GM12878 (cell line): ENCODE measurements around the gene NRP1. TPM values are rescaled to one million over a fixed set of nuclear protein-coding genes. Genes with fewer than 3 reads are reported as not detected.

Source experiments
- ATAC-seq: fragments of 200-7000 bp; cut with Tn5 transposase; 3 replicates; pipeline ENCODE4 v1.9.1; 2020; ENCODE audit warnings: mild to moderate bottlenecking, moderate library complexity
- BruUV-seq: library from RNA; stranded (reverse); fragments of 400-500 nt; replicated peaks from 2 replicates; lab custom pipeline; 2021; lab: Mats Ljungman, UMichigan
- CTCF ChIA-PET: fragments of 300-600 bp; sonication (Branson Sonifier 250); formaldehyde crosslinking; extraction: SDS; loops from one replicate; lab custom pipeline; 2021; ENCODE audit warnings: inconsistent platforms; lab: Yijun Ruan, JAX
- POLR2A ChIA-PET: fragments of 350-600 bp; formaldehyde crosslinking; extraction: SDS; loops from one replicate; lab custom pipeline; 2021; ENCODE audit warnings: inconsistent platforms; lab: Charles Lee
- RAD21 ChIA-PET: fragments of 300-600 bp; sonication (Branson Sonifier 250); formaldehyde crosslinking; loops from one replicate; lab custom pipeline; 2023; ENCODE audit warnings: antibody characterized with exemption; ENCODE audit not compliant: unreplicated experiment; lab: Charles Lee
- SMC1A ChIA-PET: fragments of 300-600 bp; sonication (Branson Sonifier 250); formaldehyde crosslinking; loops from one replicate; lab custom pipeline; 2023; ENCODE audit not compliant: unreplicated experiment, uncharacterized antibody; lab: Charles Lee
- DNase-seq: peaks from one replicate; pipeline ENCODE4 v3.0.0-alpha.2; 2011; ENCODE audit warnings: low read depth, low spot score
- FAIRE-seq: peaks from 3 replicates; lab custom pipeline; 2011; peaks lifted over from hg19 to GRCh38; lab: Jason Lieb, UNC
- H2AFZ ChIP-seq: 2 replicates; pipeline ENCODE4 v1.6.0; 2011; ENCODE audit warnings: low read depth, low read length, control low read depth; ENCODE audit not compliant: control insufficient read depth
- H3K27ac ChIP-seq: 2 replicates; pipeline ENCODE4 v1.5.1; 2011; ENCODE audit warnings: control low read depth; ENCODE audit not compliant: control insufficient read depth, insufficient read depth
- H3K27me3 ChIP-seq, 2 experiments: replicated peaks in 1 of 2; 2 replicates each; pipeline versions ENCODE4 v1.6.0 to v1.6.1; 2011; ENCODE audit warnings: low read length in 1 of 2; ENCODE audit not compliant: control insufficient read depth in 2 of 2, insufficient read depth in 2 of 2
- H3K36me3 ChIP-seq, 2 experiments: 2 replicates each; pipeline ENCODE4 v1.5.1; 2011; ENCODE audit warnings: low read length in 1 of 2; ENCODE audit not compliant: control insufficient read depth in 2 of 2, insufficient read depth in 2 of 2
- H3K4me1 ChIP-seq: 2 replicates; pipeline ENCODE4 v1.6.1; 2011; ENCODE audit warnings: mild to moderate bottlenecking, low read length, moderate library complexity, mixed read lengths; ENCODE audit not compliant: control insufficient read depth, insufficient read depth
- H3K4me2 ChIP-seq: 2 replicates; pipeline ENCODE4 v1.6.0; 2011; ENCODE audit warnings: control low read depth; ENCODE audit not compliant: control insufficient read depth, insufficient read depth
- H3K4me3 ChIP-seq: fragments of 200-600 bp; sonication (generic); 2 replicates; pipeline ENCODE4 v1.5.1; 2016
- H3K79me2 ChIP-seq: 2 replicates; pipeline ENCODE4 v1.6.0; 2011; ENCODE audit warnings: low read length; ENCODE audit not compliant: control insufficient read depth, insufficient read depth
- H3K9ac ChIP-seq: 2 replicates; pipeline ENCODE4 v1.8.0; 2011; ENCODE audit warnings: low read length, control low read depth, mixed read lengths; ENCODE audit not compliant: control insufficient read depth, insufficient read depth
- H3K9me3 ChIP-seq: replicated peaks from 3 replicates; pipeline ENCODE4 v1.5.1; 2011; ENCODE audit warnings: mild to moderate bottlenecking, low read length; ENCODE audit not compliant: control insufficient read depth, insufficient read depth
- H4K20me1 ChIP-seq: 2 replicates; pipeline ENCODE4 v1.6.0; 2011; ENCODE audit not compliant: control insufficient read depth, insufficient read depth
- BCL11A ChIP-seq: IDR thresholded peaks from 2 replicates; pipeline ENCODE4 v1.6.1; 2011; ENCODE audit warnings: low read depth, low read length
- ETV6 ChIP-seq, 2 experiments: fragments of 450-650 bp in 1 of 2; IDR thresholded peaks in 1 of 2; conservative IDR thresholded peaks in 1 of 2; 2 replicates each; pipeline ENCODE4 v1.6.1; 2014; ENCODE audit warnings: antibody characterized with exemption in 1 of 2, borderline replicate concordance in 1 of 2, low read depth in 1 of 2, mild to moderate bottlenecking in 1 of 2, moderate library complexity in 1 of 2
- HCFC1 ChIP-seq: fragments of 150-350 bp; IDR thresholded peaks from 2 replicates; pipeline ENCODE4 v1.6.1; 2014; ENCODE audit warnings: low read length
- LARP7 ChIP-seq: fragments of 450-650 bp; IDR thresholded peaks from 2 replicates; pipeline ENCODE4 v1.6.1; 2017; ENCODE audit warnings: mild to moderate bottlenecking
- RAD21 ChIP-seq: IDR thresholded peaks from 2 replicates; pipeline ENCODE4 v1.6.1; 2011; ENCODE audit warnings: mild to moderate bottlenecking, low read depth, low read length, moderate library complexity; ENCODE audit not compliant: insufficient read depth
- RCOR1 ChIP-seq: conservative IDR thresholded peaks from 2 replicates; pipeline ENCODE4 v1.6.1; 2012; ENCODE audit warnings: low read depth, low read length, improper control_type of control experiment
- RELA ChIP-seq: fragments of 450-650 bp; IDR thresholded peaks from 2 replicates; pipeline ENCODE4 v1.8.0; 2014; ENCODE audit warnings: borderline replicate concordance; ENCODE audit not compliant: partially characterized antibody
- SMAD1 ChIP-seq: fragments of 450-650 bp; IDR thresholded peaks from 2 replicates; pipeline ENCODE4 v1.6.1; 2018; ENCODE audit warnings: mild to moderate bottlenecking, low read depth; ENCODE audit not compliant: partially characterized antibody
- TARDBP ChIP-seq: IDR thresholded peaks from 2 replicates; pipeline ENCODE4 v1.6.1; 2016; ENCODE audit warnings: borderline replicate concordance
- WGBS: methylation state at CpG from one replicate; pipeline ENCODE4 v1.1.6; 2016; ENCODE audit warnings: low lambda C conversion rate; ENCODE audit not compliant: insufficient replicate concordance, insufficient coverage; ENCODE audit errors: missing lambda C conversion rate; 5-methylcytosine and 5-hydroxymethylcytosine counted together
- in situ Hi-C: fragments of 300-500 bp; cut with MboI; formaldehyde crosslinking; loops from 9 replicates; pipeline ENCODE4 v1.14.3; 2018; ENCODE audit warnings: mixed read lengths
- intact Hi-C: fragments of 100-400 bp; cut with micrococcal nuclease; formaldehyde crosslinking; loops from one replicate; pipeline ENCODE4 v1.14.2; 2022; ENCODE audit not compliant: unreplicated experiment
- polyA plus RNA-seq, 11 experiments: library from polyadenylated mRNA; depleted of rRNA in 4 of 11; unstranded in 6 of 11; stranded (reverse) in 5 of 11; fragments of >200 nt; fragmentation: Nextera tagmentation in 4 of 11; fragmentation: Illumina TruSeq in 1 of 11; extraction: Ambion mirVana in 4 of 11; extraction: Trizol in 1 of 11; gene quantifications; 1 replicate in 1 of 11; 2 replicates in 10 of 11; pipeline versions ENCODE4 v1.2.1 to v1.2.3, GENCODE V29; 2011 to 2016; ENCODE audit warnings: inconsistent platforms in 2 of 11, missing spikeins in 2 of 11, low read depth in 1 of 11
- total RNA-seq, 4 experiments: library from RNA; depleted of rRNA in 3 of 4; stranded (reverse); fragments of >200 nt in 3 of 4; fragmentation: Illumina TruSeq in 1 of 4; extraction: Trizol in 1 of 4; gene quantifications; 2 replicates each; pipeline versions ENCODE4 v1.2.1 to v1.2.3, GENCODE V29; 2013 to 2021
- TF ChIP-seq, protein P1 (sequence below): fragments of 450-650 bp; IDR thresholded peaks from 2 replicates; pipeline ENCODE4 v1.6.1; 2017; ENCODE audit warnings: mild to moderate bottlenecking
- TF ChIP-seq, protein P2 (sequence below): fragments of 450-650 bp; IDR thresholded peaks from 2 replicates; pipeline ENCODE4 v1.6.1; 2018; ENCODE audit warnings: mild to moderate bottlenecking, low read depth, moderate library complexity; ENCODE audit not compliant: partially characterized antibody

Gene NRP1
- total and polyA plus RNA-seq, 10 of the 15 experiments (the other 5 are each of a cell fraction or from before 2014, with no cell fraction given), result 0.11 to 12.1 (median 0.52) TPM

DNA sequence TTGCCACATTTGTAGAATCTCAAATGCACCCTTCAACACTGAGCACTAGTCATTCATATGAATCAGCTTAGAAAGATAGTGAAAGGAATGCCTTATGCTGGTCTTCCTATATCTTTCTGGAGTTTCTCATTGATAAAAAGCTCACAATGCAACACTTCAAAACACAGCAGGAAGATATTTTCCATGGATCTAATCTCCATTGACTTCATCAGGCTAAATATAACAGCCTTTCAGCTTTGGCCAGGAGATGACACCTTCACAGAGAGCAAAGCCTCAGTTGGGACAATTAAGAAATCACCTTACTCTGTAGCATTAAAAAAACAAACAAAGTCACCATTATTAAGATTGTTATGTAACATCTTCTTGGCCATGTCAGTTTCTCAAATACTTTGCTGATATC, 6.7 kb downstream of the NRP1 start:
- intact Hi-C loops (no loop called here), in situ Hi-C loops (no loop called here)
- POLR2A ChIA-PET, result interaction anchor here (0.8 kb wide), 1 partner anchor 16 kb away, joined by 3 read pairs; no protein-coding TSS in a partner anchor
- TF ChIP-seq RCOR1, result no peak
- no peak for TF ChIP-seq RELA
- TF ChIP-seq RAD21, result 0 out of 2 replicates have a peak, but pooled peaks have one; percentile 9
- Histone ChIP-seq H3K27me3 (peaks cover 0 to 1% of the 10 kb centered on the region in 2 experiments; a peak in 1 of 4 replicates), H4K20me1 (no peaks in the 10 kb centered on the region), H3K4me3 (no peak overlapping the region), H3K9me3 (no peaks in the 10 kb centered on the region), H3K27ac (no peak overlapping the region), H3K4me1 (no peaks in the 10 kb centered on the region), H2AFZ (no peak overlapping the region), H3K36me3 (no peaks in the 10 kb centered on the region), H3K79me2 (no peaks in the 10 kb centered on the region), H3K9ac (no peak overlapping the region), H3K4me2 (no peak overlapping the region)
- CTCF ChIA-PET, result interaction anchor here (0.6 to 2.6 kb wide), 21 partner anchors 10 to 1633 kb away, joined by 3 to 27 read pairs (median 3); no protein-coding TSS in a partner anchor
- no peak for DNase-seq
- RAD21 ChIA-PET, result interaction anchor here (0.6 to 3.4 kb wide), 6 partner anchors 9 to 1310 kb away, joined by 3 to 20 read pairs (median 4); no protein-coding TSS in a partner anchor
- FAIRE-seq, result no peak
- SMC1A ChIA-PET, result interaction anchor here (0.8 to 2.5 kb wide), 16 partner anchors 10 to 1311 kb away, joined by 3 to 28 read pairs (median 3); no protein-coding TSS in a partner anchor
- no peak for ATAC-seq
- BruUV-seq, result no TSS peak

DNA sequence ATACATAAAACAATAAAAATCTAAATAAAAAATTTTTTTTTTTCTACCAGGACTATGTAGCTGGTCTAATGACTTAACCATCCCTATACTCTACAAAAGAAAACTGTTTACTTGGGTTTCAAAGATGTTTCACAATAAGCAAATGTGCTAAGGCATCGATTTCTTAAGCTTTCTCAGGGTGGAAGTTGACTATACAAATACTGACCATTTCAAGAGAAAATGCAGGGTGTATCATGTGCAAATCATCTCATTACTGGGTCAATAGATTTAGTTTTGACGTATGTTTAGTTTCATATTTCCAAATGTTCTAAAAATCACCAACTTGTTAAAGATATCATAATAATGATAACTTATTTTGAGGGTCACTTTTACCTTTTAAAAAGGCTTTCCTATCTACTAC, 7.5 kb downstream of the NRP1 start:
- Histone ChIP-seq H2AFZ (no peak overlapping the region), H3K27me3 (no peaks in the 10 kb centered on the region), H3K36me3 (no peaks in the 10 kb centered on the region), H3K79me2 (no peaks in the 10 kb centered on the region), H3K9me3 (no peaks in the 10 kb centered on the region), H3K4me2 (no peak overlapping the region), H3K9ac (no peak overlapping the region), H3K4me3 (no peak overlapping the region), H3K27ac (no peak overlapping the region), H3K4me1 (no peaks in the 10 kb centered on the region), H4K20me1 (no peaks in the 10 kb centered on the region)
- CTCF ChIA-PET, result interaction anchor here (0.7 to 2.6 kb wide), 12 partner anchors 16 to 1311 kb away, joined by 3 to 27 read pairs (median 5); no protein-coding TSS in a partner anchor
- no peak for ATAC-seq
- SMC1A ChIA-PET, result interaction anchor here (1.0 to 2.5 kb wide), 12 partner anchors 11 to 1312 kb away, joined by 3 to 28 read pairs (median 3); no protein-coding TSS in a partner anchor
- RAD21 ChIA-PET, result interaction anchor here (0.5 to 3.4 kb wide), 5 partner anchors 8 to 1311 kb away, joined by 3 to 20 read pairs (median 3); no protein-coding TSS in a partner anchor
- BruUV-seq, result no TSS peak
- WGBS, result 0% methylated on average over 2 of the region's 2 CpGs
- DNase-seq, result no peak
- POLR2A ChIA-PET, result no interaction called here
- in situ Hi-C loops (no loop called here), intact Hi-C loops (no loop called here)
- no peak for FAIRE-seq
- no peak for TF ChIP-seq SMAD1
- no peak for TF ChIP-seq TARDBP
- no peak for TF ChIP-seq RCOR1
- no peak for TF ChIP-seq LARP7
- no peak for TF ChIP-seq ETV6 (conservative IDR thresholded peaks at IDR 0.05 in 1 of 2, IDR thresholded peaks at IDR 0.05 in 1 of 2; ENCODE audit: borderline replicate concordance in 1 of 2, low read depth in 1 of 2)
- TF ChIP-seq, protein P1, sequence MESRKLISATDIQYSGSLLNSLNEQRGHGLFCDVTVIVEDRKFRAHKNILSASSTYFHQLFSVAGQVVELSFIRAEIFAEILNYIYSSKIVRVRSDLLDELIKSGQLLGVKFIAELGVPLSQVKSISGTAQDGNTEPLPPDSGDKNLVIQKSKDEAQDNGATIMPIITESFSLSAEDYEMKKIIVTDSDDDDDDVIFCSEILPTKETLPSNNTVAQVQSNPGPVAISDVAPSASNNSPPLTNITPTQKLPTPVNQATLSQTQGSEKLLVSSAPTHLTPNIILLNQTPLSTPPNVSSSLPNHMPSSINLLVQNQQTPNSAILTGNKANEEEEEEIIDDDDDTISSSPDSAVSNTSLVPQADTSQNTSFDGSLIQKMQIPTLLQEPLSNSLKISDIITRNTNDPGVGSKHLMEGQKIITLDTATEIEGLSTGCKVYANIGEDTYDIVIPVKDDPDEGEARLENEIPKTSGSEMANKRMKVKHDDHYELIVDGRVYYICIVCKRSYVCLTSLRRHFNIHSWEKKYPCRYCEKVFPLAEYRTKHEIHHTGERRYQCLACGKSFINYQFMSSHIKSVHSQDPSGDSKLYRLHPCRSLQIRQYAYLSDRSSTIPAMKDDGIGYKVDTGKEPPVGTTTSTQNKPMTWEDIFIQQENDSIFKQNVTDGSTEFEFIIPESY, result no peak
- TF ChIP-seq BCL11A, result no peak
- TF ChIP-seq, protein P2, sequence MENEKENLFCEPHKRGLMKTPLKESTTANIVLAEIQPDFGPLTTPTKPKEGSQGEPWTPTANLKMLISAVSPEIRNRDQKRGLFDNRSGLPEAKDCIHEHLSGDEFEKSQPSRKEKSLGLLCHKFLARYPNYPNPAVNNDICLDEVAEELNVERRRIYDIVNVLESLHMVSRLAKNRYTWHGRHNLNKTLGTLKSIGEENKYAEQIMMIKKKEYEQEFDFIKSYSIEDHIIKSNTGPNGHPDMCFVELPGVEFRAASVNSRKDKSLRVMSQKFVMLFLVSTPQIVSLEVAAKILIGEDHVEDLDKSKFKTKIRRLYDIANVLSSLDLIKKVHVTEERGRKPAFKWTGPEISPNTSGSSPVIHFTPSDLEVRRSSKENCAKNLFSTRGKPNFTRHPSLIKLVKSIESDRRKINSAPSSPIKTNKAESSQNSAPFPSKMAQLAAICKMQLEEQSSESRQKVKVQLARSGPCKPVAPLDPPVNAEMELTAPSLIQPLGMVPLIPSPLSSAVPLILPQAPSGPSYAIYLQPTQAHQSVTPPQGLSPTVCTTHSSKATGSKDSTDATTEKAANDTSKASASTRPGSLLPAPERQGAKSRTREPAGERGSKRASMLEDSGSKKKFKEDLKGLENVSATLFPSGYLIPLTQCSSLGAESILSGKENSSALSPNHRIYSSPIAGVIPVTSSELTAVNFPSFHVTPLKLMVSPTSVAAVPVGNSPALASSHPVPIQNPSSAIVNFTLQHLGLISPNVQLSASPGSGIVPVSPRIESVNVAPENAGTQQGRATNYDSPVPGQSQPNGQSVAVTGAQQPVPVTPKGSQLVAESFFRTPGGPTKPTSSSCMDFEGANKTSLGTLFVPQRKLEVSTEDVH, result no peak
- TF ChIP-seq HCFC1, result no peak
